ENCODE data around the gene FAM187B.
"Not testable (repeated sequence)": the region's sequence is repeated elsewhere in the genome, so short reads cannot be mapped to it uniquely, and the experiment has no call there.

The FAM187B gene

GRCh38 chr19:35222373-35223015 is 6.0 kb downstream of the FAM187B start:
- no peak for TF ChIP-seq CTCF (IDR thresholded peaks at IDR 0.05; ENCODE audit: low read depth, low read length)
- DNase-seq (ENCODE audit: low read depth in 2 of 2) = no peak
- no peak overlapping the region for H3K4me3 ChIP-seq (replicated peaks in 1 of 2; ENCODE audit: low read depth in 2 of 2, low read length in 2 of 2)

GRCh38 chr19:35220973-35221590 is 7.5 kb downstream of the FAM187B start:
- H3K4me3 ChIP-seq (replicated peaks in 1 of 2; ENCODE audit: low read depth in 2 of 2, low read length in 2 of 2); DNase-seq (ENCODE audit: low read depth in 2 of 2): not testable (repeated sequence)

GRCh38 chr19:35220315-35220921 is 8.1 kb downstream of the FAM187B start:
- no peak for TF ChIP-seq CTCF (IDR thresholded peaks at IDR 0.05; ENCODE audit: low read depth, low read length)
- H3K4me3 ChIP-seq (replicated peaks in 1 of 2; ENCODE audit: low read depth in 2 of 2, low read length in 2 of 2) = no peak overlapping the region
- peak in 1 of 2 donors; percentile 67 for DNase-seq (ENCODE audit: low read depth in 2 of 2)

- no peak for TF ChIP-seq CTCF (IDR thresholded peaks at IDR 0.05; ENCODE audit: low read depth, low read length)
- no peak for DNase-seq (ENCODE audit: low read depth in 2 of 2)
- no peak overlapping the region for H3K4me3 ChIP-seq (replicated peaks in 1 of 2; ENCODE audit: low read depth in 2 of 2, low read length in 2 of 2)
Measured at GRCh38 chr19:35219008-35219407, 9.5 kb downstream of the FAM187B start.

GRCh38 chr19:35217649-35217990 is 10.9 kb downstream of the FAM187B start:
- no peak for TF ChIP-seq CTCF (IDR thresholded peaks at IDR 0.05; ENCODE audit: low read depth, low read length)
- no peak for DNase-seq (ENCODE audit: low read depth in 2 of 2)
- no peak overlapping the region for H3K4me3 ChIP-seq (replicated peaks in 1 of 2; ENCODE audit: low read depth in 2 of 2, low read length in 2 of 2)

GRCh38 chr19:35216833-35217648 is 11.5 kb downstream of the FAM187B start:
- DNase-seq (ENCODE audit: low read depth in 2 of 2) = no peak
- TF ChIP-seq CTCF (IDR thresholded peaks at IDR 0.05; ENCODE audit: low read depth, low read length) = no peak

More at GRCh38 chr19:35216833-35217648, 11.5 kb downstream of the FAM187B start:
- no peak overlapping the region for H3K4me3 ChIP-seq (replicated peaks in 1 of 2; ENCODE audit: low read depth in 2 of 2, low read length in 2 of 2)

Data from cardiac fibroblast (primary cell).